SK-N-SH (cell line): ENCODE measurements around the gene CHAT.

Source experiments
- CHD2 ChIP-seq: fragments of 150-350 bp; IDR thresholded peaks from 2 replicates; pipeline ENCODE4 v1.6.1; 2018; ENCODE audit warnings: low read length; ENCODE audit not compliant: partially characterized antibody
- CTCF ChIP-seq: fragments of 200-600 bp; sonication (generic); IDR thresholded peaks from 2 replicates; pipeline ENCODE4 v1.6.1; 2017; ENCODE audit warnings: antibody characterized with exemption, mild to moderate bottlenecking, moderate library complexity
- EZH2phosphoT487 ChIP-seq: fragments of 200-600 bp; sonication (generic); IDR thresholded peaks from 2 replicates; pipeline ENCODE4 v1.6.1; 2017; ENCODE audit warnings: low read depth, mixed run types, mild to moderate bottlenecking, antibody characterized with exemption, moderate library complexity, borderline replicate concordance
- JUND ChIP-seq: IDR thresholded peaks from 2 replicates; pipeline ENCODE4 v1.4.0; 2012
- MAX ChIP-seq: IDR thresholded peaks from 2 replicates; pipeline ENCODE4 v1.4.0; 2012; ENCODE audit warnings: low read depth
- POLR2AphosphoS5 ChIP-seq: IDR thresholded peaks from 2 replicates; pipeline ENCODE4 v1.6.1; 2012; ENCODE audit warnings: low read depth, low read length
- RAD21 ChIP-seq: IDR thresholded peaks from 2 replicates; pipeline ENCODE4 v1.6.1; 2012; ENCODE audit warnings: mild to moderate bottlenecking, low read length
- RCOR1 ChIP-seq: fragments of 150-350 bp; IDR thresholded peaks from 2 replicates; pipeline ENCODE4 v1.6.1; 2017; ENCODE audit warnings: antibody characterized with exemption, low read length
- REST ChIP-seq: IDR thresholded peaks from 2 replicates; pipeline ENCODE4 v1.6.1; 2012; ENCODE audit warnings: mild to moderate bottlenecking, low read depth, low read length, moderate library complexity
- SMC3 ChIP-seq: IDR thresholded peaks from 2 replicates; pipeline ENCODE4 v1.6.1; 2012; ENCODE audit warnings: low read depth, low read length, improper control_type of control experiment
- TAF1 ChIP-seq: IDR thresholded peaks from 2 replicates; pipeline ENCODE4 v1.6.1; 2012; ENCODE audit warnings: low read depth, mild to moderate bottlenecking, low read length, moderate library complexity, borderline replicate concordance
- TEAD4 ChIP-seq: IDR thresholded peaks from 2 replicates; pipeline ENCODE4 v1.4.0; 2012; ENCODE audit warnings: mild to moderate bottlenecking, borderline replicate concordance; ENCODE audit not compliant: insufficient read depth
- YY1 ChIP-seq: IDR thresholded peaks from 2 replicates; pipeline ENCODE4 v1.4.0; 2012; ENCODE audit warnings: low read depth, mild to moderate bottlenecking

- TF ChIP-seq EZH2phosphoT487: no peak
- TF ChIP-seq TEAD4: no peak
- TF ChIP-seq RCOR1: no peak
- TF ChIP-seq CTCF: no peak
- TF ChIP-seq SMC3: no peak
- TF ChIP-seq MAX: no peak
- TF ChIP-seq REST: no peak
- no peak for TF ChIP-seq POLR2AphosphoS5
- no peak for TF ChIP-seq JUND
- TF ChIP-seq RAD21: no peak
- TF ChIP-seq CHD2: no peak
- TF ChIP-seq YY1: no peak
- no peak for TF ChIP-seq TAF1
Observed at GRCh38 chr10:49595713-49596492, 17.9 kb upstream of the CHAT start.
